ENCODE data around the gene AMER3. TPM values are rescaled to one million over a fixed set of nuclear protein-coding genes. Genes with fewer than 3 reads are reported as not detected.

Gene AMER3
- total and polyA plus RNA-seq, 5 donors: 0.02 TPM; not detected in 4

DNA sequence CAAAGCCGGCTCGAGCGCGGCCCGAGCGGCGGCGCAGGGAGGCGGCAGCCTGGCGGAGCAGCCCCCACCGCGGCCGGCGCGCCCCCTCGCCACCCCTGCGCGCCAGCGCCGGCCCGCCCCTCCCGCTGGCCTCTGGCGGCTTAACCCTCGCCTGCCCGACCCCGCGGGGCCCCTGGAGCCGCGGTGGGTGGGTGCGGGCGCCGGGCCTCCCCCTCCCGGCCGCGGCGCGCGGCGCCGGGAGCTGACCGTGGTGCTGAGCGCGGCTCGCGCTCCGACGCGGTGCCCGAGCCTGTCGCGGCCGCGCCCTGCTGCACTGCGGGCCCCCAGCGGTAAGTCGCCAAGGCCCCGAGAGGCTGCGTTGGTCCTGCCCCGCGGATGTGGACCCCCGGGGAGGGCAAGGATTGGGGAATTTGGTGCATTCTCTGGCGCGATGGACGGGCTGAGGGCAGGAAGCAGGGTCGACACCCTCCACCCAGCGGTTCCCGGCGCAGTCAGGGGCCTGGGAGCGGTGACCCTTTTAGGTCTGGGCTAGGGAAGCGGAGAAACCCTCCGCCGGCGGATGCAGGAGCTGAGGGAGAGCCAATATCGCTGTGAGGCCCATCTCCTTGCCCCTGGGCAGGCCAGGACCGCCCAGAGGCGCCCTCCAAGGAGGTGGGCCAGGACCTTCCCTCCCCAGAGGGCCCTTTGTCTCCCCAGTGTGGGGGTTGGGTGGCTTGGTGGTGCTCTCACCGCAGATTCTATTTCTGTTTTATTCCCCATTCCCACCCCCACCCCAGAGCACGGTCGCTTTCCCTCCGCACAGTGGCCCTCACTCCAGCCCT, 923 bp downstream of the AMER3 start:
- peak in 1 of 3 donors; percentile 54 for DNase-seq
- WGBS: 3% methylated on average over 80 of the region's 80 CpGs
- no peaks in the 10 kb centered on the region for H3K27me3 ChIP-seq (ENCODE audit: control insufficient read depth, insufficient read depth)
- intact Hi-C loops (cut with DNase I): no loop called here
- no peaks in the 10 kb centered on the region for H3K9me3 ChIP-seq (ENCODE audit: control insufficient read depth, low read length)
- no peaks in the 10 kb centered on the region for H3K4me1 ChIP-seq (ENCODE audit: control insufficient read depth, insufficient read depth, low read length)
- no peak overlapping the region for H3K27ac ChIP-seq (ENCODE audit: low read length)
- ATAC-seq: peak; percentile 77 to 79
- peak overlapping the region; percentile 47 for H3K4me3 ChIP-seq (ENCODE audit: low read length)

- DNase-seq (no peak), ATAC-seq (no peak)
- no peaks in the 10 kb centered on the region for H3K4me1 ChIP-seq (ENCODE audit: control insufficient read depth, insufficient read depth, low read length)
- intact Hi-C loops (cut with DNase I): no loop called here
- H3K4me3 ChIP-seq (ENCODE audit: low read length): no peak overlapping the region
- WGBS: 27% methylated on average over 16 of the region's 16 CpGs
- no peak overlapping the region for H3K27ac ChIP-seq (ENCODE audit: low read length)
- no peaks in the 10 kb centered on the region for H3K9me3 ChIP-seq (ENCODE audit: control insufficient read depth, low read length)
- H3K27me3 ChIP-seq (ENCODE audit: control insufficient read depth, insufficient read depth): no peaks in the 10 kb centered on the region
Measured at GRCh38 chr2:130756874-130757668, 1.7 kb downstream of the AMER3 start.

DNA sequence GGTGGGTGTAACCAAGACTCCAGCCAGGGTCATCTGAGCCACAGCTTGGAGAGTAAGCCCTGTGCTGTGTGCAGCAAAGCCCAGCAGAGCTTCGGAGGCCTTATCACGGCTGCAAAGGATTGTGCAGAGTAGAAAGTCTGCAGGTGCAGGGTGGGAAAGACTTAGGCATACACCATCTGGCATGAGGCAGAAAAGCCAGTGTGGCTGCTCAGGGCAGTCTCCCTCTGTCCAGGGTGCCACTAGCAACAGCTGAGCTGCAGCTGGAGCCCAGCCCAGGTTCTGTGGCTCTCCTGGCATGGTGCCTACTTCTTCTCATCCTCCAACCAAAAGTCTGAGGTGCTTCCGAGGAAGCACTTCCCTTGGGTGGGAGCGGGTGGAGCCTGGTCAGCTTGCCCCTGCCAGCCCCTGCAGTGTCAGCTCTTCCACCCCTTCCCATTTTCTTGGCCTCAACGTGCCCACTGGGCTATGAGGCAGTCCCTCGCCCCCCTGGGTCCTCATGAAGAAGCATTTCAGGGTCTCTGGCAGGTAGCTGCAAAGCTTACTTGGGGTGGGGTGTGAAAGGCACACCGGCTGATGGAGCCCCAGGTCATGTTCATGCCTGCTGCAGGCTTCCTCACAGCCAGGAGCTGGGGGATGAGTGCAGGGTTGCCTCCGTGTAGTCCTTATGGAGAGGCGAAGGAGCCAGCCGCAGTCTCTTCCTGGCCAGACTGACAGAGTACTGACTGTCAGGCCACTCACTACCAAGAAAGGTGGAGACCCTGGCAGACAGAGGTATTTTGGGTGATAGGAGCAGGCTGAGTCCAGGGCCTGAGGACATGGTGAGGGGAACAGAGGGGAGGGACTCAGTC, 4.8 kb downstream of the AMER3 start:
- intact Hi-C loops (cut with DNase I): no loop called here
- 58% methylated on average over 10 of the region's 10 CpGs for WGBS
- Histone ChIP-seq H3K4me3 (ENCODE audit: low read length) (no peak overlapping the region), H3K9me3 (ENCODE audit: control insufficient read depth, low read length) (no peaks in the 10 kb centered on the region), H3K4me1 (ENCODE audit: control insufficient read depth, insufficient read depth, low read length) (no peaks in the 10 kb centered on the region), H3K27ac (ENCODE audit: low read length) (no peak overlapping the region), H3K27me3 (ENCODE audit: control insufficient read depth, insufficient read depth) (no peaks in the 10 kb centered on the region)
- no peak for ATAC-seq
- DNase-seq: peak in 1 of 3 donors; percentile 70

GRCh38 chr2:130760754-130761751, 5.7 kb downstream of the AMER3 start:
- ATAC-seq: no peak
- 75% methylated on average over 14 of the region's 14 CpGs for WGBS
- no peaks in the 10 kb centered on the region for H3K27me3 ChIP-seq (ENCODE audit: control insufficient read depth, insufficient read depth)

DNA sequence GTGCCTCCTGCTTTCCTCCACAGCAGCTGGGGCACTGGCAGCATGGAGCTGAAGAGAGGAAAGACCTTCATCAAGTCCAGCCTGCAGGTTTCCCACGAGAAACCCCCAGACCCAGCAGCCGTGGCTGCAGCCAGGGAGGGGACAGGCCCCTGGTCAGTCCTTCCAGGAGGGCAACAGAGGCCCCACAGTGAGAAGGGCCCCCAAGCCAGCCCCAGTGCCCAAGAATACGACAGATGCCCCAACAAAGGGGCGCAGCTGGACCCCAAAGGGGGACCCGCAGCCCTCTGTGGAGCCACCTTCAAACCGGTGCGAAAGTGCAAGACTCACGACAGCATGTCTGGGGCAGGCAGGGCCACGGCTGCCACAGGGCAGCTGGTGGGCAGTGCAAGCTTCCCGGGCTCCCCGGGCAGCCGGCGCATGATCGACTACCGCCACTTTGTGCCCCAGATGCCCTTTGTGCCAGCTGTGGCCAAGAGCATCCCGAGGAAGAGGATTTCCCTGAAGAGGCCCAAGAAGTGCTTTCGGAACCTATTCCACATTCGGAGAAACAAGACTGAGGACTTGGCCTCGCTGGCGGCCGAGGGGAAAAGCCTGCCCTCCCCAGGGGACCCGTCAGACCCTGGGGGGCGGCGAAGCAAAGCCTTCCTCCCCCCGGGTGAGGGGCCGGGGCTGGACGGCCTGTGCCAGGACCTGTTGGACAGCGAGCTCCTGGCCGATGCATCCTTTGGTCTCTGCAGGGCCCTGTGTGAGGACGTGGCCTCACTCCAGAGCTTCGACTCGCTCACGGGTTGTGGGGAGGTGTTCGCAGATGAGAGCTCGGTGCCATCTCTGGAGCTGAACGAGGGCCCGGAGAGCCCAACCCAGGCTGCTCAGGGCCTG, 6.9 kb downstream of the AMER3 start:
- 81% methylated on average over 37 of the region's 37 CpGs for WGBS
- intact Hi-C loops (cut with DNase I): no loop called here
- no peak overlapping the region for H3K27ac ChIP-seq (ENCODE audit: low read length)
- H3K4me3 ChIP-seq (ENCODE audit: low read length): no peak overlapping the region
- DNase-seq (no peak), ATAC-seq (no peak)
- H3K27me3 ChIP-seq (ENCODE audit: control insufficient read depth, insufficient read depth): no peaks in the 10 kb centered on the region
- H3K4me1 ChIP-seq (ENCODE audit: control insufficient read depth, insufficient read depth, low read length): no peaks in the 10 kb centered on the region
- H3K9me3 ChIP-seq (ENCODE audit: control insufficient read depth, low read length): no peaks in the 10 kb centered on the region

More at GRCh38 chr2:130760754-130761751, 5.7 kb downstream of the AMER3 start:
- no peak overlapping the region for H3K27ac ChIP-seq (ENCODE audit: low read length)
- H3K4me1 ChIP-seq (ENCODE audit: control insufficient read depth, insufficient read depth, low read length): no peaks in the 10 kb centered on the region
- intact Hi-C loops (cut with DNase I): no loop called here
- no peaks in the 10 kb centered on the region for H3K9me3 ChIP-seq (ENCODE audit: control insufficient read depth, low read length)
- no peak overlapping the region for H3K4me3 ChIP-seq (ENCODE audit: low read length)
- no peak for DNase-seq

DNA sequence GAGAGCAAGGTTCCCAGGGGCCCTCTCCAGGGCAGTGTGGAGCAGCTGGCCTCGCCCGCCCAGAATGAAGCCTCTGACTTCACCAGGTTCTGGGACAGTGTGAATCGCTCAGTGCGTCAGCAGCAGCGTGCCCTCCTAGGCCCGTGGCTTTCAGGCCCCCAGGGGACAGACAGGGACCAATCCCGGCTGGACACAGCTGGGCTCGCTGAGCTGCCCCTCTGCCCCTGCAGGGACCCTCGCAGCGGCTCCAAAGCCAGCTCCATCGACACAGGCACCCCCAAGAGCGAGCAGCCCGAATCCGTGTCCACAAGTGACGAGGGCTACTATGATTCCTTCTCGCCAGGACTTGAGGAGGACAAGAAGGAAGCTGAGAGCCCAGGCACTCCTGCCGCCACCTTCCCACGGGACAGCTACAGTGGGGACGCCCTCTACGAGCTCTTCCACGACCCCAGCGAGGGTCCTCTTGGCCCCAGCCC, 7.6 kb downstream of the AMER3 start:
- 83% methylated on average over 22 of the region's 22 CpGs for WGBS
- no peaks in the 10 kb centered on the region for H3K27me3 ChIP-seq (ENCODE audit: control insufficient read depth, insufficient read depth)
- H3K4me3 ChIP-seq (ENCODE audit: low read length): no peak overlapping the region
- DNase-seq (no peak), ATAC-seq (no peak)
- H3K9me3 ChIP-seq (ENCODE audit: control insufficient read depth, low read length): no peaks in the 10 kb centered on the region
- intact Hi-C loops (cut with DNase I): no loop called here
- no peaks in the 10 kb centered on the region for H3K4me1 ChIP-seq (ENCODE audit: control insufficient read depth, insufficient read depth, low read length)
- no peak overlapping the region for H3K27ac ChIP-seq (ENCODE audit: low read length)

DNA sequence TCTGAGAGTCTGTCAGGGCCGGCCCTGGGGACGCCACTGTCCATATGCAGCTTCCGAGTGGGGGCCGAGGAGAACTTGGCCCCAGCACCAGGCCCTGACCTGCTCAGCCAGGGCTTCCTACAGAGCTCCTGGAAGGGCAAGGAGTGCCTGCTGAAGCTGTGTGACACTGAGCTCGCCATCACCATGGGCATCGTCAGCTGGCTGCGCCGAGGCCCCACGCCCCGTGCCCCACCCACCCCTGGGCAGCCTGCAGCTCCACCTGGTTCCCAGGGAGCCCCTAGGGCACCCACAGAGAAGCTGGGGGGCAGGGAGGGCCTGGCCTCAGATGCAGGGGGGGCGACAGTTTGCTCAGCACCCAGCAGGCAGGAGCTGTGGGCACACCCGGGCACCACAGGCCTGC, 8.1 kb downstream of the AMER3 start:
- 84% methylated on average over 12 of the region's 12 CpGs for WGBS
- H3K9me3 ChIP-seq (ENCODE audit: control insufficient read depth, low read length): no peaks in the 10 kb centered on the region
- ATAC-seq (no peak), DNase-seq (no peak)
- H3K27ac ChIP-seq (ENCODE audit: low read length): no peak overlapping the region
- intact Hi-C loops (cut with DNase I): no loop called here
- H3K27me3 ChIP-seq (ENCODE audit: control insufficient read depth, insufficient read depth): no peaks in the 10 kb centered on the region
- H3K4me1 ChIP-seq (ENCODE audit: control insufficient read depth, insufficient read depth, low read length): no peaks in the 10 kb centered on the region
- H3K4me3 ChIP-seq (ENCODE audit: low read length): no peak overlapping the region

- no peak overlapping the region for H3K4me3 ChIP-seq (ENCODE audit: low read length)
- ATAC-seq (peak in 1 of 2 donors; percentile 12), DNase-seq (no peak)
- no peak overlapping the region for H3K27ac ChIP-seq (ENCODE audit: low read length)
- intact Hi-C loops (cut with DNase I): no loop called here
- H3K9me3 ChIP-seq (ENCODE audit: control insufficient read depth, low read length): no peaks in the 10 kb centered on the region
- no peaks in the 10 kb centered on the region for H3K27me3 ChIP-seq (ENCODE audit: control insufficient read depth, insufficient read depth)
- WGBS: 89% methylated on average over 15 of the region's 15 CpGs
- H3K4me1 ChIP-seq (ENCODE audit: control insufficient read depth, insufficient read depth, low read length): no peaks in the 10 kb centered on the region
Measured at GRCh38 chr2:130764035-130764820, 8.9 kb downstream of the AMER3 start.

GRCh38 chr2:130764821-130765115, 9.4 kb downstream of the AMER3 start:
- intact Hi-C loops (cut with DNase I): no loop called here
- no peak for ATAC-seq
- no peaks in the 10 kb centered on the region for H3K27me3 ChIP-seq (ENCODE audit: control insufficient read depth, insufficient read depth)

More at GRCh38 chr2:130764821-130765115, 9.4 kb downstream of the AMER3 start:
- Histone ChIP-seq H3K4me3 (ENCODE audit: low read length) (no peak overlapping the region), H3K27ac (ENCODE audit: low read length) (no peak overlapping the region), H3K9me3 (ENCODE audit: control insufficient read depth, low read length) (no peaks in the 10 kb centered on the region), H3K4me1 (ENCODE audit: control insufficient read depth, insufficient read depth, low read length) (no peaks in the 10 kb centered on the region)
- DNase-seq: no peak
- 87% methylated on average over 5 of the region's 5 CpGs for WGBS
